SK-N-MC (cell line): ENCODE results near the gene KIRREL2.

Source experiments
- EZH2 ChIP-seq: fragments of 200-600 bp; sonication (generic); IDR thresholded peaks from one replicate; pipeline ENCODE4 v1.6.1; 2017; ENCODE audit warnings: antibody characterized with exemption
- POLR2AphosphoS5 ChIP-seq: IDR thresholded peaks from 2 replicates; pipeline ENCODE4 v1.6.1; 2012; ENCODE audit warnings: mild to moderate bottlenecking, low read depth, low read length, borderline replicate concordance

DNA sequence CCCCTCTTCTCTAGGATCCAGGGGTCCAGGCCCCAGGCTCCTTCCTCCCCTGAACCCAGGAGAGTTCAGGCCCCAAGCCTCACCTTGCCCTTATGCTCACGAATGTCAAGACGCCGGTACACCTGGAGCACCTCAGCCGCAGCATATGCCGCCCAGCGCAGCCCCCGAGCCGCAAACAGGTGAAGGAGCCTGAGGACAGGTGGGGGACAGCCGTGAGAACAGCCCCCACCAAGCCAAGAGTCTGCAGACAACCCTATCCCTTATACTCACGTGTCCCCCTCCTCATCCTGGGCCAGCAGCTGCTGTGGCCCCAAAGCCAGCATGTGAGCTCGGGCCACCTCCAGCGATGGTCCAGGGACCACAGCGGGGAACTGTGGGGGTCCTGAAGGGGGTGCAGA, 39.9 kb downstream of the KIRREL2 start:
- TF ChIP-seq EZH2 (no peak), POLR2AphosphoS5 (no peak)
